ENCODE measurements around the gene CRYBB1.

DNA sequence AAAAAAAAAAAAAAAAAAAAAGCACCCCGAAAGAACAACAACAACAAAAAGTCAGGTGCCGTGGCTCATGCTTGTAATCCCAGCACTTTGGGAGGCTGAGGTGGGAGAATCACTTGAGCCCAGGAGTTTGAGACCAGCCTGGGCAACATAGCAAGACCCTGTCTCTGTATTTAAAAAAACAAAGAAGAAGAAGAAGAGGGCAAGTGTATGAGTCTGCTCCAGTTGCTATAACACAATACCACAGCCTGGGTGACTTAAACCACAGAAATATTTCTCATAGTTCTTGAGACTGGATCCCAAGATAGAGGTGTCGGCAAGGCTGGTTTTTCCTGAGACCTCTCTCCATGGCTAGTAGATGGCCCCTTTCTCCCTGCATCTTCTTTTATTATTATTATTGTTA is 16.4 kb upstream of the CRYBB1 start:
- no peak for TF ChIP-seq TCF4 (CRISPR knock-in tag; IDR thresholded peaks at IDR 0.05; ENCODE audit: borderline replicate concordance)
- TF ChIP-seq RARB (CRISPR knock-in tag; IDR thresholded peaks at IDR 0.05), result no peak
